GM21529 (cell line): Measurements from ENCODE around the gene ZNF19.

Source experiments
- ATAC-seq: cut with Tn5 transposase; IDR thresholded peaks from one replicate; pipeline ENCODE4 v1.9.1; 2021; ENCODE audit not compliant: unreplicated experiment

ZNF19 gene

GRCh38 chr16:71443714-71444113 lies 45.4 kb downstream of the ZNF19 start:
- no peak for ATAC-seq

GRCh38 chr16:71442051-71442440 lies 47.1 kb downstream of the ZNF19 start, which contains the start of gene TLE7:
TSS of gene TLE7 (minus strand) at chr16:71442054. CDS start at chr16:71433324, 8,730 bp downstream.
- ATAC-seq = no peak

DNA sequence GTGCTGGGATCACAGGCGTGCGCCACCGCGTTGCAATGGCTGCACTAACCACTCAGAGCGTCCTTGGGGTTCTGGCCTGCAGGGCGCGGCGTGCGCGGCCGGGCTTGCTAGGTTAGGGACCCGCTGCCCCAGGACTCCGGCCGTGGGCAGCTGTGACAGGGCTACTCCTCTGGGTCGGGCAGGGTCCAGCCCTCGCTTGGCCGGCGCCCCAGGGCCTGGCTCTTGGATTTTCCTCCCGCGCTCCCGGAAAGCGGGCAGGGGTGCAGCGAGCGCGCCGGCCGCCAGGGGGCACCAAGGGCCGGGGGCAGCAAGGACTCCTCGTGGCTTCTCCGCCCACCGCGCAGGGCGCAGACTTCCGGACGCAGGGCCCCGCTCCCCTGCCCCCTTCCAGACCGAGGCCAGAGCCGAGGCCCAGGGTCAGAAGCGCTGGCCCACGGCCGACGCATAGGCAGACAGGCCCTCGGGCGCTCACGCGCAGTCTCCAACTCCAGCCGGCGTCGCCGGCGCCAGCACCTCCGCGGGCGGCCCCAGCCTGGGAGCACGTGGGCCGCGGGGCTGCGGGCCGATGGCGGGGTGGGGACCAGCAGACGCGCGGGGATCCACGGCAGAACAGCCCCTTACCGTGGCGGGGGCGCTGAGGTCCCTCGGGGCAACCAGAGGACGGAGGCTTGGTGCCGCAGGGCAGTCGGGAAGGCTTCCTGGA lies 47.6 kb downstream of the ZNF19 start:
- ATAC-seq = no peak

DNA sequence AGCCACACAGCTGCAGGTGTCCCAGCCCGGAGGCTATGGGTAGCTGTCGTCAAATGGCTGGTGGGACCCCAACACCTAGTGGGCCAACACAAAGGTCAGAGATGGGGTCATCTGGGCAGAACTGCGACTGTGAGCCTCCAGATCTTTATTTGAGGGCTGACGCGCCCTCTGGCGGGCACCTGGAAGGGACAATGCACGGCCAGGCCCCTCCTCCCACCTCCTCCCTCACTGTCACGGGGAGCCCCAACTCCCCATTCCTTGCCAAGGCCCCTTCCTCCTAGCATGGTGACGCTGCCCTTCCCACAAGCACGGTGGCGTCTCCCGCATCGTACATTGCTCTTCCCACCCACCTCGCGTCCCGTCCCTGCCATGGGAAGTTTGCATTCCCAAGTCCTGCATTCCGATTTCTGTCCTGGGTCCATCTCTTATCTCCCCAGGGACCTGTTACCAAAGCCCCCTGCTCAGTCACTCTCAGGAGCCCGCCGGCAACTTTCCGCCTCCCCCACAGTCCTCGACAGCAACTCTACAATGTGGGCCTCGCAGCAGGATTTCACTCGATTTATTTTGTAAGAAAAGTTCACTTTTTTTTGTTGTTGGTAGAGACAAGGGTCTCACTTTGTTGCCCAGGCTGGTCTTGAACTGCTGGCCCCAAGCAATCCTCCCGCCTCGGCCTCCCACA lies 48.3 kb downstream of the ZNF19 start:
- no peak for ATAC-seq

GRCh38 chr16:71439523-71439922 lies 49.6 kb downstream of the ZNF19 start:
- no peak for ATAC-seq

- no peak for ATAC-seq
These were observed 52.7 kb downstream of the ZNF19 start for GRCh38 chr16:71436473-71436872.

DNA sequence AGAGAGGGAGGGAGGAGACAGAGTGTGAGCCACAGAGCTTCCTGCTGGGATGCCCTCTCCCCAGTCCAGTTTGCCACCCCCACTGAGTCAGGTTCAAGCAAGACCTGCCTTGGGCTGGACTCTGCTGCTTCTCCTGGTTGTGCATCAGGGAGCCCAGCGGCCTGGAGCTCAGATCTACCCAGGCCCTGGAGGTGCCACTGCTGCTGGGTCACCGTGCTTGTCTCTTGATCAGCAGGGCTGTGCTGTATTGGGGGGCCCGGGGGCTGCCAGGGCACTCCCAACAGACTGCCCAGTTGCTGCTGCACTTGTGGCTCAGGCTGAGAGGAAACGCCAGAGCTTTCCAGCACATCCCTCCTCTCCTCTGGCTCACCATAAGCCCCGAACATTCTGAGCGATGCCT lies 56.2 kb downstream of the ZNF19 start:
- no peak for ATAC-seq

GRCh38 chr16:71431991-71432390 lies 57.1 kb downstream of the ZNF19 start:
- no peak for ATAC-seq

DNA sequence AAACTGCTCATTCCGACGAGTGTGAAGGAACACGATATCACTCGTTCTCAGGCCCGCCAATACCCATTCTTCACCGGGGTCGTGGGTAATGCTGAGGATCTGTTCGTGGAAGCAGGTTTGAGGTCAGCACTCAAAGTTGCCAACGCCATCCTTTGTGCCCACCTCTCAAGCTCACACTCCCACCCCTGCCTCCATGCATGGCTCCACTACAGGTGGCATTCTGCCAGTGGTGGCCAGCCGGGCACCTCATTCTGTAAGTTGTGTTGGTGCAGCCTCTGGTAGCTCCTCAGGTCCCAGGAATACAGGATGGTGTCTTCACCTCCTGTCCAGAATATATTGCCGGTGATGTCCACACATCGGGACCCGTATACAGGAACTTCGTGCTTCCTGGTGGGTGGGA lies 57.9 kb downstream of the ZNF19 start:
- ATAC-seq = no peak

GRCh38 chr16:71430744-71431143 lies 58.4 kb downstream of the ZNF19 start:
- ATAC-seq = no peak

- no peak for ATAC-seq
These were observed 59.5 kb downstream of the ZNF19 start for GRCh38 chr16:71429581-71429980.

- ATAC-seq = no peak
These were observed 60.2 kb downstream of the ZNF19 start for GRCh38 chr16:71428883-71429282.

DNA sequence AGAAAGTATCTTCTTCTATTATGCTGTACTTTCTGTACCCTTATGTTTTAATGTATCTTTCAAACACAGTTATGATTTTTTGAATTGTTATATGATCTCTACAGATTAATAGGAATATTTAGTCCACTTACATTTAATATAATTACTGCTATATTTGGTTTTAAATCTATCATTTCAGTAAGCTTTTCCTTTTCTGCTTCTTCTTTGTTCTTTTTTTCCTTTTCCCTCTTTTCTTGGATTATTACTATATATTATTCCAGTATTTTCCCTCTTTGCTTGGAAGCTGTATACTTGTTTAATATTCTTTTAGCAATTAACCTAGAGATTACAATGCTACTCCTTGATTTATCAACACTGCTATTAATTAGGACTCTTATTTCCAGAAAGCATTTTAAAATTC lies 60.7 kb downstream of the ZNF19 start:
- ATAC-seq = no peak

DNA sequence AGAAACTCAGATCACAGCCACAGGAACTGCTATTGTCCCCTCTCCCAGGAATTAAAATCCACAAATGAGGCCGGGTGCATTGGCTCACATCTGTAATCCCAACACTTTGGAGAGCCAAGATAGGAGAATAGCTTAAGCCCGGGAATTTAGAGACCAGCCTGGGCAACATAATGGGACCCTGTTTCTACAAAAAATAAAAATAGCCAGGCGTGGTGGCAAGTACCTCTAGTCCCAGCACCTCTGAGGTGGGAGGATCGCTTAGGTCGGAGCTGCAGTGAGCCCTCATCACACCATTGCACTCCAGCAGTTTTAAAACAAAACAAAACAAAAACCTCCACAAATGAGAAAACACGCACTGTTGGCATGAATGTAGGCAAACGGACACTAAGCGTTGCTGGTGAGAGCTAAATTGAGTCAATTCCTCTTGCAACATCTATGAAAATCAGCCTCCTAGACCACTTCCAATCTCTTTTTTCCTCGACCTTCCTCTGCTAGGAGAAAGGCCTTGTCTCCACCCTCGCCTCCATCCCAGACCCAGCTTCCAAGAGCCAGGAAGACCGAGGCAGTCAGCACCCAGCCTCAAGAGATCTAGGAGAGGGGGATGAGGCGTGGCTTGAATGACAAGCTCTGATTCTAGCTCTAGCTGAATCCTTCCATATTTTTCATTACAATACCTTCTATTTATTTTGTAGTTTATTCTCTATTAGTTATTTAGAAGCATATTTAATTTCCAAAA lies 62.1 kb downstream of the ZNF19 start:
- no peak for ATAC-seq

DNA sequence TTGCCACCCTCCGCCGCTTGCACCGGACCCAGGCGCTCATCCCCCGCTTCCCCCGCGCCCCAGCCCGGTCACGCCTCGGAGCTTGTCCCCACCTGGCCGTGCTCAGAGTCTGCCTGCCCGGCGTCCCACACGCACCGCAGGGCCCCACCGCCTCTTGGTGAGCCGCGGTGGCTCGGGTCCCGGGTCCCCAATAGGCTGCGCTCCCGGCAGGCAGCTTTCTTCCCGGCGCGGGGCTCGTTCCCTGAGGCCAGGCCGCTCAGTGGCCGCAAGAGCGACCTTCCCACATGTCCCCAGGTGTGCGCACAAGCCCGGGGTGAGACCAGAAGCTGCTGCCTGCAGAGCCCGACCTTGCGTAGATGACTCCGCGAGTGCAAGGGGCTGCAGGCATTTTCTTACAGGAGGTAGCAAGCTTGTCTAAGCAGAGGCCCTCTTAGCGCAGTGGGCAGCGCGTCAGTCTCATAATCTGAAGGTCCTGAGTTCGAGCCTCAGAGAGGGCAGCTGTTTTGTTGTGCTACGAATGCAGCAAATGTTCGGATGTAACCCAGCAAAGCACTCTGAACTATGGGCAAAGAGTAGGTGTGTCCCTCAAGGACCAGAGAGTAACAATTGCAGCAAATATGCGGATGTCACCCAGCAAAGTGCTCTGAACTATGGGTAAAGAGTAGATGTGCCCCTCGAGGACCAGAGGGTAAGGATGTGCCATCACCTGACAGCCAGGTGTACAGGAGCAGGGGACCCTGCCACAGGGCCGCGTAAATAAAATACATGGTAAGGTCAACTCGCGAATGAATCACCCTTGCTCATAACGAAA lies 62.9 kb downstream of the ZNF19 start:
- ATAC-seq = peak; percentile 68

- no peak for ATAC-seq
These were observed 63.4 kb downstream of the ZNF19 start for GRCh38 chr16:71425746-71426068.

- ATAC-seq = no peak
These were observed 64.5 kb downstream of the ZNF19 start for GRCh38 chr16:71424626-71425025.

GRCh38 chr16:71423865-71424264 lies 65.3 kb downstream of the ZNF19 start:
- ATAC-seq = no peak
